HepG2 (cell line): ENCODE results near the gene SALL4. TPM values are rescaled to one million over a fixed set of nuclear protein-coding genes. Genes with fewer than 3 reads are reported as not detected.

Experiments used
- ATF3 ChIP-seq: sonication (generic); formaldehyde crosslinking; IDR thresholded peaks from 2 replicates; pipeline ENCODE4 v1.4.0; 2020; ENCODE audit warnings: missing genetic modification reagents
- BCL6 ChIP-seq: IDR thresholded peaks from 2 replicates; pipeline ENCODE4 v1.6.1; 2016; ENCODE audit warnings: missing genetic modification reagents, missing compliant biosample characterization
- GLI4 ChIP-seq: sonication (generic); formaldehyde crosslinking; IDR thresholded peaks from 2 replicates; pipeline ENCODE4 v1.5.1; 2020; ENCODE audit warnings: missing genetic modification reagents, mild to moderate bottlenecking, moderate library complexity, borderline replicate concordance
- KDM4B ChIP-seq: sonication (generic); formaldehyde crosslinking; IDR thresholded peaks from 2 replicates; pipeline ENCODE4 v1.4.0; 2020; ENCODE audit warnings: missing genetic modification reagents
- NAIF1 ChIP-seq: sonication (generic); formaldehyde crosslinking; IDR thresholded peaks from 2 replicates; pipeline ENCODE4 v1.5.0; 2020; ENCODE audit warnings: mild to moderate bottlenecking, missing genetic modification reagents, borderline replicate concordance
- PHF20 ChIP-seq: sonication (generic); formaldehyde crosslinking; IDR thresholded peaks from 2 replicates; pipeline ENCODE4 v1.5.0; 2020; ENCODE audit warnings: mild to moderate bottlenecking, missing genetic modification reagents
- PHF8 ChIP-seq: sonication (generic); formaldehyde crosslinking; IDR thresholded peaks from 2 replicates; pipeline ENCODE4 v1.5.0; 2020; ENCODE audit warnings: missing genetic modification reagents
- PPARG ChIP-seq: conservative IDR thresholded peaks from 2 replicates; pipeline ENCODE4 v1.6.1; 2016; ENCODE audit warnings: missing biosample characterization, missing genetic modification reagents
- PTBP1 ChIP-seq: fragments of 200-400 bp; formaldehyde crosslinking; IDR thresholded peaks from 2 replicates; pipeline ENCODE4 v1.6.1; 2018; ENCODE audit warnings: low read length, low read depth; ENCODE audit not compliant: poor library complexity, severe bottlenecking
- RORA ChIP-seq: sonication (generic); formaldehyde crosslinking; IDR thresholded peaks from 2 replicates; pipeline ENCODE4 v1.5.0; 2020; ENCODE audit warnings: mild to moderate bottlenecking, missing genetic modification reagents, moderate library complexity
- TARDBP ChIP-seq: sonication (generic); formaldehyde crosslinking; IDR thresholded peaks from 2 replicates; pipeline ENCODE4 v1.8.0; 2022; ENCODE audit warnings: mild to moderate bottlenecking, missing genetic modification reagents
- TFE3 ChIP-seq: IDR thresholded peaks from 2 replicates; pipeline ENCODE4 v1.6.1; 2016
- ZBTB2 ChIP-seq: sonication (generic); formaldehyde crosslinking; IDR thresholded peaks from 2 replicates; pipeline ENCODE4 v1.8.0; 2022; ENCODE audit warnings: low read depth, missing genetic modification reagents
- ZFX ChIP-seq: sonication (generic); formaldehyde crosslinking; IDR thresholded peaks from 2 replicates; pipeline ENCODE4 v1.4.0; 2020; ENCODE audit warnings: mild to moderate bottlenecking, low read depth, missing genetic modification reagents, moderate library complexity
- ZNF570 ChIP-seq: sonication (generic); formaldehyde crosslinking; IDR thresholded peaks from 2 replicates; pipeline ENCODE4 v1.4.0; 2020; ENCODE audit warnings: mild to moderate bottlenecking, missing genetic modification reagents, borderline replicate concordance
- polyA plus RNA-seq, 8 experiments: library from polyadenylated mRNA; depleted of rRNA in 3 of 8; stranded (reverse) in 7 of 8; unstranded in 1 of 8; fragments of >200 nt; fragmentation: Illumina TruSeq in 4 of 8; extraction: Trizol in 4 of 8; gene quantifications; 2 replicates each; pipeline versions ENCODE4 v1.2.1 to v1.2.3, GENCODE V29; 2011 to 2016; ENCODE audit warnings: low read depth in 4 of 8, missing spikeins in 1 of 8, mixed read lengths in 1 of 8; ENCODE audit not compliant: insufficient read depth in 1 of 8
- total RNA-seq, 5 experiments: library from RNA; depleted of rRNA; stranded (reverse); fragments of >200 nt; fragmentation: Illumina TruSeq; extraction: Trizol; gene quantifications; 2 replicates each; pipeline ENCODE4 v1.2.3, GENCODE V29; 2016; ENCODE audit warnings: low read depth in 1 of 5
- TF ChIP-seq, protein P1 (sequence below), 2 experiments: sonication (generic) in 1 of 2; formaldehyde crosslinking in 1 of 2; IDR thresholded peaks; 2 replicates each; pipeline versions ENCODE4 v1.4.0 to v1.6.1; 2016 to 2020; ENCODE audit warnings: borderline replicate concordance in 1 of 2, low read depth in 1 of 2, mild to moderate bottlenecking in 1 of 2, missing genetic modification reagents in 1 of 2
- TF ChIP-seq, protein P2 (sequence below): sonication (generic); formaldehyde crosslinking; IDR thresholded peaks from 2 replicates; pipeline ENCODE4 v1.4.0; 2020; ENCODE audit warnings: missing genetic modification reagents
- TF ChIP-seq, protein P3 (sequence below): sonication (generic); formaldehyde crosslinking; conservative IDR thresholded peaks from 2 replicates; pipeline ENCODE4 v1.8.0; 2022; ENCODE audit warnings: missing genetic modification reagents

SALL4 gene
- total and polyA plus RNA-seq, 2 of the 13 experiments (the other 11 are each of a cell fraction or from before 2014, with no cell fraction given), result 0.33 to 1.8 TPM

DNA sequence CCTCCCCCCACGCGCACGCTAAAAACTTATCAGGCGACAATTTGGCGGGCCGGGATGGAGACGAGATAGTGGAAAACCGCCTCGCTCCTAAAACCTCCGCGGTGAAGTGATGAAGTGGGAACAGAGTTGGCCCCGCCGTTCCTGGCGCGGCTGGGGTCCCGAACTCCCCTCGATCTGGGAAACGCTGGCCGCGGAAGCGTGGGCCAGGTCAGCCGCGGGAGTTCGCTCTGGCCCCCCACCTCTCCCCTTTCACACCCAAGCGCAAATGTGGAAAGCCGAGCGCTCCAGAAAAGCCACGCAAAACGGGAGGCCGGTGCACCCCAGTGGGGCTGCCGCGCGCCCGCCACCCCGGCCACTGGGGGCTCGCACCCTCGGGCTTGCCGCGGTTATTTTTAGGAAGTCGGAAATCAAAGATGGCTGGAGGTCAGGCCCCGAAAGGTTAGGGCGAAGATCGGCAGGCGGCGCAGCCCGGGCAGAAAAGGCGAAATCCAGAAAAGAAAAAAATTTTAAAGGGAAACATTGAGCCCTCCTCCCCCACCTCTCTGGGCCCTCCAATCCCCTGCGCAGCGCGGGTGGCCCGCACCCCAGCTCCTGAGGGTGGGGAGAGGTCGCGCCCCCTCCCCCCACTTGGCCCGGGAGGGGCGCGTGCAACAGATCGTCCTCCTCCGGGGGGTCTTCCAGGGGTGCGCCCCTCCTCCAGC is 1.0 kb downstream of the SALL4 start (continued):
- TF ChIP-seq, protein P1, sequence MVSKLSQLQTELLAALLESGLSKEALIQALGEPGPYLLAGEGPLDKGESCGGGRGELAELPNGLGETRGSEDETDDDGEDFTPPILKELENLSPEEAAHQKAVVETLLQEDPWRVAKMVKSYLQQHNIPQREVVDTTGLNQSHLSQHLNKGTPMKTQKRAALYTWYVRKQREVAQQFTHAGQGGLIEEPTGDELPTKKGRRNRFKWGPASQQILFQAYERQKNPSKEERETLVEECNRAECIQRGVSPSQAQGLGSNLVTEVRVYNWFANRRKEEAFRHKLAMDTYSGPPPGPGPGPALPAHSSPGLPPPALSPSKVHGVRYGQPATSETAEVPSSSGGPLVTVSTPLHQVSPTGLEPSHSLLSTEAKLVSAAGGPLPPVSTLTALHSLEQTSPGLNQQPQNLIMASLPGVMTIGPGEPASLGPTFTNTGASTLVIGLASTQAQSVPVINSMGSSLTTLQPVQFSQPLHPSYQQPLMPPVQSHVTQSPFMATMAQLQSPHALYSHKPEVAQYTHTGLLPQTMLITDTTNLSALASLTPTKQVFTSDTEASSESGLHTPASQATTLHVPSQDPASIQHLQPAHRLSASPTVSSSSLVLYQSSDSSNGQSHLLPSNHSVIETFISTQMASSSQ (IDR thresholded peaks at IDR 0.05; ENCODE audit: low read depth), result no peak
- TF ChIP-seq, protein P1 (CRISPR knock-in tag; IDR thresholded peaks at IDR 0.05; ENCODE audit: borderline replicate concordance), result no peak
- TF ChIP-seq ATF3 (CRISPR knock-in tag) (no peak), RORA (CRISPR knock-in tag) (no peak), TFE3 (CRISPR knock-in tag) (no peak), NAIF1 (CRISPR knock-in tag) (no peak), ZFX (no peak; the same call in 1 of the 2 replicates), PTBP1 (peak; percentile 30), PPARG (CRISPR knock-in tag) (no peak), BCL6 (CRISPR knock-in tag) (no peak), ZBTB2 (CRISPR knock-in tag) (no peak), ZNF570 (CRISPR knock-in tag) (no peak), PHF8 (CRISPR knock-in tag) (peak; percentile 29; the same call in 1 of the 2 replicates), GLI4 (CRISPR knock-in tag) (no peak), TARDBP (CRISPR knock-in tag) (no peak), KDM4B (CRISPR knock-in tag) (no peak), PHF20 (CRISPR knock-in tag) (no peak)
- TF ChIP-seq, protein P2, sequence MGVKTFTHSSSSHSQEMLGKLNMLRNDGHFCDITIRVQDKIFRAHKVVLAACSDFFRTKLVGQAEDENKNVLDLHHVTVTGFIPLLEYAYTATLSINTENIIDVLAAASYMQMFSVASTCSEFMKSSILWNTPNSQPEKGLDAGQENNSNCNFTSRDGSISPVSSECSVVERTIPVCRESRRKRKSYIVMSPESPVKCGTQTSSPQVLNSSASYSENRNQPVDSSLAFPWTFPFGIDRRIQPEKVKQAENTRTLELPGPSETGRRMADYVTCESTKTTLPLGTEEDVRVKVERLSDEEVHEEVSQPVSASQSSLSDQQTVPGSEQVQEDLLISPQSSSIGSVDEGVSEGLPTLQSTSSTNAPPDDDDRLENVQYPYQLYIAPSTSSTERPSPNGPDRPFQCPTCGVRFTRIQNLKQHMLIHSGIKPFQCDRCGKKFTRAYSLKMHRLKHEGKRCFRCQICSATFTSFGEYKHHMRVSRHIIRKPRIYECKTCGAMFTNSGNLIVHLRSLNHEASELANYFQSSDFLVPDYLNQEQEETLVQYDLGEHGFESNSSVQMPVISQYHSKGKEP (CRISPR knock-in tag), result no peak
- TF ChIP-seq, protein P3, sequence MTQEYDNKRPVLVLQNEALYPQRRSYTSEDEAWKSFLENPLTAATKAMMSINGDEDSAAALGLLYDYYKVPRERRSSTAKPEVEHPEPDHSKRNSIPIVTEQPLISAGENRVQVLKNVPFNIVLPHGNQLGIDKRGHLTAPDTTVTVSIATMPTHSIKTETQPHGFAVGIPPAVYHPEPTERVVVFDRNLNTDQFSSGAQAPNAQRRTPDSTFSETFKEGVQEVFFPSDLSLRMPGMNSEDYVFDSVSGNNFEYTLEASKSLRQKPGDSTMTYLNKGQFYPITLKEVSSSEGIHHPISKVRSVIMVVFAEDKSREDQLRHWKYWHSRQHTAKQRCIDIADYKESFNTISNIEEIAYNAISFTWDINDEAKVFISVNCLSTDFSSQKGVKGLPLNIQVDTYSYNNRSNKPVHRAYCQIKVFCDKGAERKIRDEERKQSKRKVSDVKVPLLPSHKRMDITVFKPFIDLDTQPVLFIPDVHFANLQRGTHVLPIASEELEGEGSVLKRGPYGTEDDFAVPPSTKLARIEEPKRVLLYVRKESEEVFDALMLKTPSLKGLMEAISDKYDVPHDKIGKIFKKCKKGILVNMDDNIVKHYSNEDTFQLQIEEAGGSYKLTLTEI (CRISPR knock-in tag), result no peak
